H9 (cell line): ENCODE measurements around the gene FUT2. TPM values are rescaled to one million over a fixed set of nuclear protein-coding genes. Genes with fewer than 3 reads are reported as not detected.

Source experiments
- DNase-seq: peaks from one replicate; pipeline ENCODE4 v3.0.0-alpha.2; 2017
- H2AFZ ChIP-seq: one replicate; pipeline ENCODE4 v1.6.1; 2013; ENCODE audit warnings: mild to moderate bottlenecking, low read length, control low read depth, moderate library complexity
- H2AK5ac ChIP-seq: 2 replicates; pipeline ENCODE4 v1.6.1; 2013; ENCODE audit warnings: low read length, control low read depth, mixed read lengths; ENCODE audit not compliant: insufficient read length
- H2BK120ac ChIP-seq: one replicate; pipeline ENCODE4 v1.6.1; 2013; ENCODE audit warnings: low read depth, mild to moderate bottlenecking, low read length, control low read depth, inconsistent platforms; ENCODE audit not compliant: poor library complexity, severe bottlenecking
- H2BK12ac ChIP-seq: 2 replicates; pipeline ENCODE4 v1.6.1; 2013; ENCODE audit warnings: low read length, control low read depth, mixed read lengths, low read depth; ENCODE audit not compliant: insufficient read length
- H2BK15ac ChIP-seq: 2 replicates; pipeline ENCODE4 v1.6.1; 2013; ENCODE audit warnings: low read depth, low read length, control low read depth
- H2BK20ac ChIP-seq: one replicate; pipeline ENCODE4 v1.6.1; 2013; ENCODE audit warnings: low read depth, mild to moderate bottlenecking, low read length, control low read depth, inconsistent platforms; ENCODE audit not compliant: poor library complexity, severe bottlenecking
- H2BK5ac ChIP-seq: 2 replicates; pipeline ENCODE4 v1.6.1; 2013; ENCODE audit warnings: low read length, control low read depth, mixed read lengths; ENCODE audit not compliant: insufficient read length
- H3K14ac ChIP-seq: 2 replicates; pipeline ENCODE4 v1.6.1; 2013; ENCODE audit warnings: low read length, control low read depth; ENCODE audit not compliant: insufficient read depth
- H3K18ac ChIP-seq: 2 replicates; pipeline ENCODE4 v1.6.1; 2013; ENCODE audit warnings: low read depth, mild to moderate bottlenecking, mixed read lengths, low read length, control low read depth; ENCODE audit not compliant: insufficient read length
- H3K23ac ChIP-seq: 2 replicates; pipeline ENCODE4 v1.6.1; 2013; ENCODE audit warnings: low read length, control low read depth, mixed read lengths, low read depth; ENCODE audit not compliant: insufficient read length
- H3K23me2 ChIP-seq: 2 replicates; pipeline ENCODE4 v1.6.1; 2013; ENCODE audit warnings: low read depth, mild to moderate bottlenecking, mixed read lengths, low read length, control low read depth; ENCODE audit not compliant: insufficient read length, poor library complexity, severe bottlenecking
- H3K27ac ChIP-seq: 2 replicates; pipeline ENCODE4 v1.5.1; 2013; ENCODE audit warnings: low read length, control low read depth, mixed read lengths, low read depth; ENCODE audit not compliant: insufficient read length
- H3K27me3 ChIP-seq: 2 replicates; pipeline ENCODE4 v1.6.1; 2013; ENCODE audit warnings: low read length, control low read depth, inconsistent platforms; ENCODE audit not compliant: insufficient read depth
- H3K4ac ChIP-seq: 2 replicates; pipeline ENCODE4 v1.6.1; 2013; ENCODE audit warnings: low read depth, mild to moderate bottlenecking, control low read depth, inconsistent platforms, low read length, moderate library complexity
- H3K4me1 ChIP-seq: 2 replicates; pipeline ENCODE4 v1.6.1; 2013; ENCODE audit warnings: low read length, control low read depth, inconsistent platforms; ENCODE audit not compliant: insufficient read depth
- H3K4me2 ChIP-seq: 2 replicates; pipeline ENCODE4 v1.6.1; 2013; ENCODE audit warnings: low read length, control low read depth, mixed read lengths; ENCODE audit not compliant: insufficient read length, insufficient read depth
- H3K56ac ChIP-seq: 2 replicates; pipeline ENCODE4 v1.6.1; 2013; ENCODE audit warnings: low read depth, mild to moderate bottlenecking, mixed read lengths, low read length, control low read depth; ENCODE audit not compliant: insufficient read length
- H3K79me1 ChIP-seq: 2 replicates; pipeline ENCODE4 v1.6.1; 2013; ENCODE audit warnings: low read depth, mild to moderate bottlenecking, moderate library complexity, low read length, control low read depth, inconsistent platforms; ENCODE audit not compliant: insufficient read depth, poor library complexity, severe bottlenecking
- H3K79me2 ChIP-seq: 2 replicates; pipeline ENCODE4 v1.6.1; 2013; ENCODE audit warnings: low read length, control low read depth, inconsistent platforms; ENCODE audit not compliant: insufficient read depth
- H3K9ac ChIP-seq: 2 replicates; pipeline ENCODE4 v1.6.1; 2013; ENCODE audit warnings: low read length, control low read depth, mixed read lengths; ENCODE audit not compliant: insufficient read length; ENCODE audit errors: extremely low read depth
- H3K9me3 ChIP-seq: one replicate; pipeline ENCODE4 v1.6.1; 2013; ENCODE audit warnings: low read depth, low read length, inconsistent platforms; ENCODE audit not compliant: control insufficient read depth
- H3T11ph ChIP-seq: one replicate; pipeline ENCODE4 v1.6.1; 2013; ENCODE audit warnings: mild to moderate bottlenecking, low read length, control low read depth, inconsistent platforms
- H4K20me1 ChIP-seq: one replicate; pipeline ENCODE4 v1.6.1; 2013; ENCODE audit not compliant: control insufficient read depth, insufficient read length, insufficient read depth
- H4K5ac ChIP-seq: 2 replicates; pipeline ENCODE4 v1.6.1; 2013; ENCODE audit warnings: low read depth, mild to moderate bottlenecking, mixed read lengths, low read length, control low read depth; ENCODE audit not compliant: insufficient read length
- H4K8ac ChIP-seq: replicated peaks from 2 replicates; pipeline ENCODE4 v1.6.1; 2013; ENCODE audit warnings: low read length, control low read depth, mixed read lengths, low read depth; ENCODE audit not compliant: insufficient read length
- H4K91ac ChIP-seq: 2 replicates; pipeline ENCODE4 v1.6.1; 2013; ENCODE audit warnings: low read depth, mild to moderate bottlenecking, moderate library complexity, mixed read lengths, low read length, control low read depth; ENCODE audit not compliant: insufficient read length
- H3K27ac Mint-ChIP-seq, 3 experiments: 2 replicates in 2 of 3; 3 replicates in 1 of 3; pipeline ENCODE4 v1.8.0; 2020 to 2021; ENCODE audit warnings: mixed read lengths in 3 of 3, mild to moderate bottlenecking in 1 of 3, moderate library complexity in 1 of 3
- H3K27me3 Mint-ChIP-seq: 2 replicates; pipeline ENCODE4 v1.8.0; 2021; ENCODE audit warnings: low read depth, mild to moderate bottlenecking, moderate library complexity, mixed read lengths
- H3K36me3 Mint-ChIP-seq, 3 experiments: 2 replicates in 2 of 3; 3 replicates in 1 of 3; pipeline ENCODE4 v1.8.0; 2020 to 2021; ENCODE audit warnings: low read depth in 3 of 3, mixed read lengths in 3 of 3; ENCODE audit not compliant: insufficient read depth in 1 of 3
- H3K4me1 Mint-ChIP-seq, 2 experiments: 2 replicates each; pipeline ENCODE4 v1.8.0; 2020; ENCODE audit warnings: mixed read lengths in 2 of 2
- H3K4me3 Mint-ChIP-seq, 2 experiments: 2 replicates in 1 of 2; 3 replicates in 1 of 2; pipeline ENCODE4 v1.8.0; 2020 to 2021; ENCODE audit warnings: mild to moderate bottlenecking in 2 of 2, mixed read lengths in 2 of 2, moderate library complexity in 1 of 2
- H3K9me3 Mint-ChIP-seq, 2 experiments: 2 replicates in 1 of 2; 3 replicates in 1 of 2; pipeline ENCODE4 v1.8.0; 2020; ENCODE audit warnings: mild to moderate bottlenecking in 2 of 2, mixed read lengths in 2 of 2, moderate library complexity in 1 of 2
- WGBS: extraction: QIAGEN DNeasy Blood & Tissue Kit; methylation state at CpG from one replicate; pipeline ENCODE4 v1.1.7; 2013; ENCODE audit warnings: missing lambda C conversion rate, low lambda C conversion rate, mixed read lengths; ENCODE audit not compliant: insufficient read length; ENCODE audit errors: extremely low coverage; 5-methylcytosine and 5-hydroxymethylcytosine counted together
- total RNA-seq: library from RNA; stranded (reverse); gene quantifications from 2 replicates; pipeline ENCODE4 v1.2.1, GENCODE V29; 2021
- TF ChIP-seq, protein P1 (sequence below): fragments of 200-600 bp; sonication (generic); conservative IDR thresholded peaks from 3 replicates; pipeline ENCODE4 v1.8.0; 2021; ENCODE audit warnings: antibody characterized with exemption, mild to moderate bottlenecking

The FUT2 gene
- total RNA-seq, 1 experiment from 2014 or later: 11.4 TPM

DNA sequence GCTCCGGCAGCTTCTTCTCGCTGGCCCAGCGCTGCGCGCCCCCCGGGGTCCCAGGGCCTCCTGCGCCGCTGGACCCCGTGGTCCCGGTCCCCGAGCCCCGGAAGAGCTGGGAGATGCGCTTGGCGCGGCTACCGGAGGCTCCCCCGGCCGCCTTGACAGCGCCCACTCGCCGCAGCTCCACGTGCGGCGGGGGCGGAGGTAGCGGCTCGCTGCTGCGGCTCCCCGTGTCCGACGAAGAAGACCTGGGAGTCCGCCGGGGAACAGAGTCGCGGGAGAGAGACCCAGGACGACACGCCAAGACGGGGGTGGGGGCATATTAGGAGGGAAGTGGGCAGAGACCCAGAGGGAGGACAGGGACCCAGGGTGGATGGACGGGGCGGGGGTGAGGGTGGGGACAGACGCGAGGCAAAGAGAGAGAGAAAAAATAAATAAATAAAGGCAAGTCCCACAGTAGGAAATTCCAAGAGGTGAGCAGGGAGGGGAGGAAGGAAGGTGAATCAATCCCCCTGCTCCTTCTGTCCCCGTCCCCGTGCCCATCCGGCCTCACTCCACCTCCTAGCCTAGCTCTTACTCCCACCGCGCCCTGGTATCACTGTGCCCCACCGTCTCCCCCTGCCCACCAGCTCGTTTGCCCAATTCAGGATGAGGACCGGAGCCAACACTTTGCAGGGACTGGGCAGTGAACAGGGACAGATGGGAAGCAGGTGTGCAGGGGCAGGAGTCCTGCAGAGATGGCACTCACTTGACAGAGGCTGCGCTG, 43.8 kb downstream of the FUT2 start:
- Histone ChIP-seq H2BK20ac (no peak overlapping the region), H4K8ac (no peak overlapping the region), H3K23ac (no peak overlapping the region), H2BK15ac (no peak overlapping the region), H3K27me3 (no peaks in the 10 kb centered on the region; the same call in 1 of the 2 replicates), H3K18ac (no peak overlapping the region), H3K27ac (no peak overlapping the region), H3K9ac (no peak overlapping the region), H2AK5ac (no peak overlapping the region), H3K4me2 (peak overlapping the region; percentile 54), H2BK120ac (no peak overlapping the region), H3T11ph (no peak overlapping the region), H3K56ac (no peak overlapping the region), H3K23me2 (peaks cover 9% of the 10 kb centered on the region), H3K79me2 (no peaks in the 10 kb centered on the region), H3K79me1 (no peaks in the 10 kb centered on the region), H3K14ac (no peak overlapping the region), H3K4ac (no peak overlapping the region), H3K4me1 (no peaks in the 10 kb centered on the region; the same call in 1 of the 2 replicates), H4K5ac (no peak overlapping the region), H2BK12ac (no peak overlapping the region), H2BK5ac (no peak overlapping the region), H3K9me3 (no peaks in the 10 kb centered on the region), H4K20me1 (no peaks in the 10 kb centered on the region), H2AFZ (no peak overlapping the region), H4K91ac (no peak overlapping the region)
- Mint-ChIP-seq H3K27ac (no peak overlapping the region), H3K9me3 (no peaks in the 10 kb centered on the region), H3K36me3 (peaks cover 2 to 4% (median 3%) of the 10 kb centered on the region in 3 experiments; a peak in 3 of 7 replicates), H3K4me1 (peaks cover 23 to 51% of the 10 kb centered on the region in 2 experiments), H3K4me3 (peak overlapping the region; percentile 36 to 76), H3K27me3 (peaks cover 21% of the 10 kb centered on the region)
- TF ChIP-seq, protein P1, sequence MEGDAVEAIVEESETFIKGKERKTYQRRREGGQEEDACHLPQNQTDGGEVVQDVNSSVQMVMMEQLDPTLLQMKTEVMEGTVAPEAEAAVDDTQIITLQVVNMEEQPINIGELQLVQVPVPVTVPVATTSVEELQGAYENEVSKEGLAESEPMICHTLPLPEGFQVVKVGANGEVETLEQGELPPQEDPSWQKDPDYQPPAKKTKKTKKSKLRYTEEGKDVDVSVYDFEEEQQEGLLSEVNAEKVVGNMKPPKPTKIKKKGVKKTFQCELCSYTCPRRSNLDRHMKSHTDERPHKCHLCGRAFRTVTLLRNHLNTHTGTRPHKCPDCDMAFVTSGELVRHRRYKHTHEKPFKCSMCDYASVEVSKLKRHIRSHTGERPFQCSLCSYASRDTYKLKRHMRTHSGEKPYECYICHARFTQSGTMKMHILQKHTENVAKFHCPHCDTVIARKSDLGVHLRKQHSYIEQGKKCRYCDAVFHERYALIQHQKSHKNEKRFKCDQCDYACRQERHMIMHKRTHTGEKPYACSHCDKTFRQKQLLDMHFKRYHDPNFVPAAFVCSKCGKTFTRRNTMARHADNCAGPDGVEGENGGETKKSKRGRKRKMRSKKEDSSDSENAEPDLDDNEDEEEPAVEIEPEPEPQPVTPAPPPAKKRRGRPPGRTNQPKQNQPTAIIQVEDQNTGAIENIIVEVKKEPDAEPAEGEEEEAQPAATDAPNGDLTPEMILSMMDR: no peak
- no peak for DNase-seq
- no CpG with 5 or more reads among the region's 51 CpGs for WGBS
